ENCODE results near the gene CCL8.

The CCL8 gene

GRCh38 chr17:34358631-34359030 is 39.4 kb downstream of the CCL8 start:
- CTCF ChIA-PET, result no interaction called here
- H3K27ac ChIP-seq, result no peak overlapping the region
- POLR2A ChIA-PET (ENCODE audit: low non-redundant PET), result no interaction called here
- no peak for DNase-seq (ENCODE audit: low spot score)
- no peak for TF ChIP-seq CTCF (conservative IDR thresholded peaks at IDR 0.05; ENCODE audit: low read depth)

- no peak overlapping the region for H3K27ac ChIP-seq
- TF ChIP-seq CTCF (conservative IDR thresholded peaks at IDR 0.05; ENCODE audit: low read depth), result no peak
- DNase-seq (ENCODE audit: low spot score), result no peak
- ChIA-PET POLR2A (ENCODE audit: low non-redundant PET) (no interaction called here), CTCF (interaction anchor here (0.6 to 3.2 kb wide), 37 partner anchors 8 to 585 kb away, joined by 3 to 106 read pairs (median 4); no protein-coding TSS in a partner anchor)
Measured at GRCh38 chr17:34360601-34361270, 41.5 kb downstream of the CCL8 start.

- POLR2A ChIA-PET (ENCODE audit: low non-redundant PET), result no interaction called here
- peak; percentile 99 for TF ChIP-seq CTCF (conservative IDR thresholded peaks at IDR 0.05; ENCODE audit: low read depth)
- peak; percentile 88 for DNase-seq (ENCODE audit: low spot score)
- CTCF ChIA-PET, result interaction anchor here (0.6 to 3.2 kb wide), 41 partner anchors 9 to 586 kb away, joined by 3 to 106 read pairs (median 4); no protein-coding TSS in a partner anchor
- H3K27ac ChIP-seq, result no peak overlapping the region
Measured at GRCh38 chr17:34361478-34362061, 42.3 kb downstream of the CCL8 start.

GRCh38 chr17:34363183-34363661 is 44.0 kb downstream of the CCL8 start, which contains the start of gene CCL1:
Gene CCL1, minus strand, starts transcription at chr17:34363233. Its CDS starts 72 bp downstream, at chr17:34363161.
- POLR2A ChIA-PET (ENCODE audit: low non-redundant PET), result no interaction called here
- CTCF ChIA-PET, result no interaction called here
- TF ChIP-seq CTCF (conservative IDR thresholded peaks at IDR 0.05; ENCODE audit: low read depth), result no peak
- DNase-seq (ENCODE audit: low spot score), result no peak
- H3K27ac ChIP-seq, result no peak within 1 kb of the TSS

GRCh38 chr17:34364751-34365150 is 45.5 kb downstream of the CCL8 start:
- CTCF ChIA-PET, result interaction anchor here (0.6 kb wide), 1 partner anchor 1953 kb away, joined by 7 read pairs; no protein-coding TSS in a partner anchor
- H3K27ac ChIP-seq, result no peak overlapping the region
- POLR2A ChIA-PET (ENCODE audit: low non-redundant PET), result no interaction called here
- DNase-seq (ENCODE audit: low spot score), result no peak
- TF ChIP-seq CTCF (conservative IDR thresholded peaks at IDR 0.05; ENCODE audit: low read depth), result no peak

GRCh38 chr17:34365340-34365739 is 46.1 kb downstream of the CCL8 start:
- CTCF ChIA-PET, result no interaction called here
- H3K27ac ChIP-seq, result no peak overlapping the region
- no peak for TF ChIP-seq CTCF (conservative IDR thresholded peaks at IDR 0.05; ENCODE audit: low read depth)
- POLR2A ChIA-PET (ENCODE audit: low non-redundant PET), result no interaction called here
- no peak for DNase-seq (ENCODE audit: low spot score)
